ENCODE results near the gene CMSS1. TPM values are rescaled to one million over a fixed set of nuclear protein-coding genes. Genes with fewer than 3 reads are reported as not detected.

The CMSS1 gene
- total RNA-seq, 1 experiment from 2014 or later: 70.6 TPM

DNA sequence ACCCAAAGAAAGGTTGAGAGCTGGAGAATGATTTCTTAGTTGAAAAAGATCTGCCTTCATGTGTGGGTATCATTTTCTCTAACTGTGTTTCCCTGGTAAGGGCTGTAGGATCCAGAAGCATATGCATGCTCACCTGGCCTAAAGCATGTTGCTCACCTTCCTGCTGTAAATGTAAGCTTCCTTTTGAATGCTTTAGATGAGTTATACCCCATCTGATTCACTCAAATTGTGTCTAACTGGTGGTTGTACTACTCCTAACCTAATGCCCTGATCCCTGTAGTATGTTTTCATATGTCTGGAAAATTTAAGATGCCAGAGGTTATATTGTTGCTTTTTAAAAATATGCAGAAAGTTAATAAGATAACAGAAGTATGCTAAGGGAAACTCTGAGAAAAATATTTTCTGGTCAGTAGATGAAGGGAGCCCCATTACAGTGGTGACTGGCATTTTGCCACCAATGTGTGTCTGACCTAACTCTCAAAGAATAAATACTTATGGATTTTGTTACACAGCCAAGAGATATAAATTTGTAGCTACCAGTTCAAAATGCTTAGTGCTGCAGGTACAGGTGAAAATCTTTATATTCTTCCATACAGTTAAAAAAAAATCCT lies 289.0 kb downstream of the CMSS1 start:
- no peaks in the 10 kb centered on the region for H3K27me3 Mint-ChIP-seq (ENCODE audit: low read depth)
- no peak overlapping the region for H3K4me3 Mint-ChIP-seq
- no peak overlapping the region; the same call in 1 of the 2 replicates for H3K27ac Mint-ChIP-seq
- no peaks in the 10 kb centered on the region for H3K36me3 Mint-ChIP-seq
- no peak for ATAC-seq
- CTCF ChIA-PET: interaction anchor here (1.8 kb wide), 1 partner anchor 148 kb away, joined by 8 read pairs; no protein-coding TSS in a partner anchor
- no peak for DNase-seq (ENCODE audit: low spot score)
- peaks cover 21% of the 10 kb centered on the region for H3K4me1 Mint-ChIP-seq
- H3K9me3 Mint-ChIP-seq: no peaks in the 10 kb centered on the region
- POLR2A ChIA-PET: no interaction called here
- TF ChIP-seq PRRX2 (CRISPR knock-in tag; IDR thresholded peaks at IDR 0.05) (no peak), SMAD3 (CRISPR knock-in tag; IDR thresholded peaks at IDR 0.05; ENCODE audit: borderline replicate concordance) (no peak), ZNF671 (CRISPR knock-in tag; IDR thresholded peaks at IDR 0.05) (no peak), ZNF263 (CRISPR knock-in tag; IDR thresholded peaks at IDR 0.05; ENCODE audit: low read depth) (no peak), NFE2L1 (CRISPR knock-in tag; IDR thresholded peaks at IDR 0.05) (no peak), TEAD4 (CRISPR knock-in tag; IDR thresholded peaks at IDR 0.05) (no peak), ZNF219 (CRISPR knock-in tag; IDR thresholded peaks at IDR 0.05; ENCODE audit: borderline replicate concordance) (no peak), NR2C2 (CRISPR knock-in tag; IDR thresholded peaks at IDR 0.05) (no peak)
- TF ChIP-seq, protein P1, sequence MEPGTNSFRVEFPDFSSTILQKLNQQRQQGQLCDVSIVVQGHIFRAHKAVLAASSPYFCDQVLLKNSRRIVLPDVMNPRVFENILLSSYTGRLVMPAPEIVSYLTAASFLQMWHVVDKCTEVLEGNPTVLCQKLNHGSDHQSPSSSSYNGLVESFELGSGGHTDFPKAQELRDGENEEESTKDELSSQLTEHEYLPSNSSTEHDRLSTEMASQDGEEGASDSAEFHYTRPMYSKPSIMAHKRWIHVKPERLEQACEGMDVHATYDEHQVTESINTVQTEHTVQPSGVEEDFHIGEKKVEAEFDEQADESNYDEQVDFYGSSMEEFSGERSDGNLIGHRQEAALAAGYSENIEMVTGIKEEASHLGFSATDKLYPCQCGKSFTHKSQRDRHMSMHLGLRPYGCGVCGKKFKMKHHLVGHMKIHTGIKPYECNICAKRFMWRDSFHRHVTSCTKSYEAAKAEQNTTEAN (CRISPR knock-in tag; IDR thresholded peaks at IDR 0.05): no peak
- TF ChIP-seq, protein P2, sequence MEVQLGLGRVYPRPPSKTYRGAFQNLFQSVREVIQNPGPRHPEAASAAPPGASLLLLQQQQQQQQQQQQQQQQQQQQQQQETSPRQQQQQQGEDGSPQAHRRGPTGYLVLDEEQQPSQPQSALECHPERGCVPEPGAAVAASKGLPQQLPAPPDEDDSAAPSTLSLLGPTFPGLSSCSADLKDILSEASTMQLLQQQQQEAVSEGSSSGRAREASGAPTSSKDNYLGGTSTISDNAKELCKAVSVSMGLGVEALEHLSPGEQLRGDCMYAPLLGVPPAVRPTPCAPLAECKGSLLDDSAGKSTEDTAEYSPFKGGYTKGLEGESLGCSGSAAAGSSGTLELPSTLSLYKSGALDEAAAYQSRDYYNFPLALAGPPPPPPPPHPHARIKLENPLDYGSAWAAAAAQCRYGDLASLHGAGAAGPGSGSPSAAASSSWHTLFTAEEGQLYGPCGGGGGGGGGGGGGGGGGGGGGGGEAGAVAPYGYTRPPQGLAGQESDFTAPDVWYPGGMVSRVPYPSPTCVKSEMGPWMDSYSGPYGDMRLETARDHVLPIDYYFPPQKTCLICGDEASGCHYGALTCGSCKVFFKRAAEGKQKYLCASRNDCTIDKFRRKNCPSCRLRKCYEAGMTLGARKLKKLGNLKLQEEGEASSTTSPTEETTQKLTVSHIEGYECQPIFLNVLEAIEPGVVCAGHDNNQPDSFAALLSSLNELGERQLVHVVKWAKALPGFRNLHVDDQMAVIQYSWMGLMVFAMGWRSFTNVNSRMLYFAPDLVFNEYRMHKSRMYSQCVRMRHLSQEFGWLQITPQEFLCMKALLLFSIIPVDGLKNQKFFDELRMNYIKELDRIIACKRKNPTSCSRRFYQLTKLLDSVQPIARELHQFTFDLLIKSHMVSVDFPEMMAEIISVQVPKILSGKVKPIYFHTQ (CRISPR knock-in tag; IDR thresholded peaks at IDR 0.05): no peak

DNA sequence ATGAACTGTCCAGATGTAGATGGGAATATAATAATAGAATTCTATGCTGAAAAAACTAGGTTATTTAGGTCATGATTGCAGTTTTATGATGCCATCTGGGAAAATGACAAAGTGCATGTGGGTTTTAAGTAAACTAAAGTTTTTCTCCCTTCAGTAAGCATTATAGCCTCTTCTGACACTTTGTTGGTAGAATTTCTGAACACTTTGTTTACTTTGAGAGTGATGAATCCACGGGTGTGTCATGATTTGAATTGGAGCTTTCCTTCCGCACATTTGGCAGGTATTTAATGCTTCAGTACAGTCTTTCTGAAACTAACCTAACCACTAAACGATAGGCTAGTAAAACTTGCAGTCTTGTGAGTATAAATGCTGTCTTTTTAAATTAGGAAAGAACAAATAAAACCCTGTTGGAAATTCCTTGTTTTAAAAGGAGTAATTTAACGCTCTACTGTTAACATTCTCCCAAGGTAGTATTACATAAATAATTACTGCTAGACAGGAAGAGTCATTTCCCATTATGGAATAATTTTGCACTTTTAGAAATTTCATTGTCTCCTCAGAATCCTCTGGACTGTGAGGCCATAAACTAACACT lies 289.7 kb downstream of the CMSS1 start:
- no peaks in the 10 kb centered on the region for H3K9me3 Mint-ChIP-seq
- TF ChIP-seq, protein P3, sequence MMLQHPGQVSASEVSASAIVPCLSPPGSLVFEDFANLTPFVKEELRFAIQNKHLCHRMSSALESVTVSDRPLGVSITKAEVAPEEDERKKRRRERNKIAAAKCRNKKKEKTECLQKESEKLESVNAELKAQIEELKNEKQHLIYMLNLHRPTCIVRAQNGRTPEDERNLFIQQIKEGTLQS (CRISPR knock-in tag; conservative IDR thresholded peaks at IDR 0.05): no peak
- no peak for TF ChIP-seq CREM (CRISPR knock-in tag; IDR thresholded peaks at IDR 0.05)
- CTCF ChIA-PET: interaction anchor here (1.8 kb wide), 1 partner anchor 147 kb away, joined by 8 read pairs; no protein-coding TSS in a partner anchor
- no peaks in the 10 kb centered on the region for H3K36me3 Mint-ChIP-seq
- H3K4me1 Mint-ChIP-seq: peaks cover 21% of the 10 kb centered on the region
- POLR2A ChIA-PET: no interaction called here
- no peak for DNase-seq (ENCODE audit: low spot score)
- H3K27me3 Mint-ChIP-seq (ENCODE audit: low read depth): no peaks in the 10 kb centered on the region
- ATAC-seq: no peak
- H3K4me3 Mint-ChIP-seq: no peak overlapping the region
- H3K27ac Mint-ChIP-seq: no peak overlapping the region

DNA sequence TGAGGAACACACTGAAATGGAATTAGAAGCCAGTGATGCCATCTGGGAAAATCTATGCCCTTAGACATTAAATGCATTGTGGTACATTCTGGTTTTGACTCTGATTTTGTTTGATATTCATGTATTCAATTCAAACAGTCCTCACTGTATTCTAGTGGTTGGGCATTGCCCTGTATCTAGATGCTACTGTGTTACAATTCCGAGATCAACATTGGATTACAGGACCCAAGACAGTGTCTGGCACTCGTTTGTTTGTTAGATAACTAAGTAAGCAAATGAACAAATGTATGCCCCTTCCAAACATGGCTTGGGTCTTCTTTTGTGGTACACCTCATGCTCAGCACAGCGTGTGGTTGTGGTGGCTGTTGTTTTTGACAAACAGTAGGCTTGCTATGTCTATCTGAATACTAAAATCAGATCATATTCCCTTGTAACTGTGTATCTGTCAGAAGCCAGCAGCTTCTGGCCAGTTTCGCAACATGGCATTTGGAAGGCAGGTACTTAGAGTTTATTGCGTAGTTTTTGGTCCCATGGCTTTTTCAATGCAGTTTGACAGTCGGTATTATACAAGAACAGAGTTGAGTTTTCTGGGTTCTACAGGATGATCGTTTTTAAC lies 290.9 kb downstream of the CMSS1 start:
- Mint-ChIP-seq H3K4me3 (no peak overlapping the region), H3K9me3 (no peaks in the 10 kb centered on the region), H3K4me1 (peaks cover 14% of the 10 kb centered on the region), H3K36me3 (no peaks in the 10 kb centered on the region), H3K27me3 (ENCODE audit: low read depth) (no peaks in the 10 kb centered on the region), H3K27ac (0 out of 2 replicates have a peak overlapping the region, but pooled peaks have one; percentile 7)
- ATAC-seq (no peak), DNase-seq (ENCODE audit: low spot score) (no peak)
- POLR2A ChIA-PET: no interaction called here
- CTCF ChIA-PET: no interaction called here
- TF ChIP-seq, protein P3 (CRISPR knock-in tag; conservative IDR thresholded peaks at IDR 0.05): no peak
- no peak for TF ChIP-seq GTF2I (CRISPR knock-in tag; conservative IDR thresholded peaks at IDR 0.05)
- TF ChIP-seq ZNF219 (CRISPR knock-in tag; IDR thresholded peaks at IDR 0.05; ENCODE audit: borderline replicate concordance): no peak
- TF ChIP-seq, protein P4, sequence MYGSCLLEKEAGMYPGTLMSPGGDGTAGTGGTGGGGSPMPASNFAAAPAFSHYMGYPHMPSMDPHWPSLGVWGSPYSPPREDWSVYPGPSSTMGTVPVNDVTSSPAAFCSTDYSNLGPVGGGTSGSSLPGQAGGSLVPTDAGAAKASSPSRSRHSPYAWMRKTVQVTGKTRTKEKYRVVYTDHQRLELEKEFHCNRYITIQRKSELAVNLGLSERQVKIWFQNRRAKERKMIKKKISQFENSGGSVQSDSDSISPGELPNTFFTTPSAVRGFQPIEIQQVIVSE (CRISPR knock-in tag; IDR thresholded peaks at IDR 0.05; ENCODE audit: borderline replicate concordance): no peak
- no peak for TF ChIP-seq CBFB (CRISPR knock-in tag; IDR thresholded peaks at IDR 0.05; ENCODE audit: low read depth)
- TF ChIP-seq HMGA2 (CRISPR knock-in tag; IDR thresholded peaks at IDR 0.05): no peak
- TF ChIP-seq TCF7 (CRISPR knock-in tag; IDR thresholded peaks at IDR 0.05; ENCODE audit: low read depth): no peak
- TF ChIP-seq ETV6 (CRISPR knock-in tag; IDR thresholded peaks at IDR 0.05): no peak
- TF ChIP-seq OVOL2 (CRISPR knock-in tag; IDR thresholded peaks at IDR 0.05; ENCODE audit: borderline replicate concordance): no peak
- TF ChIP-seq NR3C1 (CRISPR knock-in tag; conservative IDR thresholded peaks at IDR 0.05; ENCODE audit: low read depth): no peak
- no peak for TF ChIP-seq EMX1 (CRISPR knock-in tag; IDR thresholded peaks at IDR 0.05)
- no peak for TF ChIP-seq RORB (CRISPR knock-in tag; IDR thresholded peaks at IDR 0.05)
- TF ChIP-seq ATF1 (CRISPR knock-in tag; IDR thresholded peaks at IDR 0.05): no peak
- TF ChIP-seq NR1H2 (CRISPR knock-in tag; IDR thresholded peaks at IDR 0.05): no peak
- TF ChIP-seq, protein P5, sequence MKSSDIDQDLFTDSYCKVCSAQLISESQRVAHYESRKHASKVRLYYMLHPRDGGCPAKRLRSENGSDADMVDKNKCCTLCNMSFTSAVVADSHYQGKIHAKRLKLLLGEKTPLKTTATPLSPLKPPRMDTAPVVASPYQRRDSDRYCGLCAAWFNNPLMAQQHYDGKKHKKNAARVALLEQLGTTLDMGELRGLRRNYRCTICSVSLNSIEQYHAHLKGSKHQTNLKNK (CRISPR knock-in tag; IDR thresholded peaks at IDR 0.05): no peak
- no peak for TF ChIP-seq RELA (CRISPR knock-in tag; IDR thresholded peaks at IDR 0.05; ENCODE audit: borderline replicate concordance)
- TF ChIP-seq ZNF416 (CRISPR knock-in tag; IDR thresholded peaks at IDR 0.05): no peak
- TF ChIP-seq ZNF121 (CRISPR knock-in tag; IDR thresholded peaks at IDR 0.05): no peak
